ENCODE measurements around the gene CYRIA.

GRCh38 chr2:16642088-16642487 is 23.5 kb downstream of the CYRIA start:
- TF ChIP-seq CTCF (IDR thresholded peaks at IDR 0.05) (no peak), ZFX (IDR thresholded peaks at IDR 0.05; ENCODE audit: borderline replicate concordance) (no peak)

Data from 22Rv1 (cell line).